PC-9 (cell line): ENCODE results near the gene ADGRB3. TPM values are rescaled to one million over a fixed set of nuclear protein-coding genes. Genes with fewer than 3 reads are reported as not detected.

Experiments used
- BruUV-seq: library from RNA; stranded (reverse); fragments of 400-500 nt; replicated peaks from 2 replicates; lab custom pipeline; 2021; lab: Mats Ljungman, UMichigan
- CTCF ChIA-PET: fragments of 300-600 bp; sonication (Branson Sonifier 250); formaldehyde crosslinking; loops from one replicate; lab custom pipeline; 2022; ENCODE audit warnings: antibody characterized with exemption; lab: Charles Lee
- POLR2A ChIA-PET: fragments of 300-600 bp; sonication (Branson Sonifier 250); formaldehyde crosslinking; loops from one replicate; lab custom pipeline; 2022; ENCODE audit warnings: antibody characterized with exemption; ENCODE audit not compliant: unreplicated experiment; lab: Charles Lee
- DNase-seq, 2 experiments: peaks; one replicate each; pipeline versions ENCODE4 v3.0.0 to v3.0.0-alpha.2; 2015 to 2022; ENCODE audit warnings: mixed read lengths in 1 of 2
- H2AFZ ChIP-seq: fragments of 200-600 bp; sonication (generic); 2 replicates; pipeline ENCODE4 v1.8.1; 2017; ENCODE audit warnings: antibody characterized with exemption
- H3F3A ChIP-seq: fragments of 200-600 bp; sonication (generic); 2 replicates; pipeline ENCODE4 v1.8.1; 2017; ENCODE audit warnings: antibody characterized with exemption, mild to moderate bottlenecking, low read depth; ENCODE audit not compliant: insufficient read depth
- H3K27ac ChIP-seq: fragments of 200-600 bp; sonication (generic); 2 replicates; pipeline ENCODE4 v1.6.1; 2016; ENCODE audit warnings: mixed run types
- H3K27me3 ChIP-seq: fragments of 200-600 bp; sonication (generic); 2 replicates; pipeline ENCODE4 v1.6.1; 2016; ENCODE audit warnings: low read depth, mixed run types; ENCODE audit not compliant: insufficient read depth
- H3K36me3 ChIP-seq: fragments of 200-600 bp; sonication (generic); 2 replicates; pipeline ENCODE4 v1.6.1; 2016; ENCODE audit warnings: low read depth, mixed run types
- H3K4me1 ChIP-seq: fragments of 200-600 bp; sonication (generic); replicated peaks from 2 replicates; pipeline ENCODE4 v1.6.1; 2016; ENCODE audit warnings: mixed run types; ENCODE audit not compliant: insufficient read depth
- H3K4me2 ChIP-seq: fragments of 200-600 bp; sonication (generic); 2 replicates; pipeline ENCODE4 v1.6.1; 2017; ENCODE audit warnings: mixed run types
- H3K4me3 ChIP-seq: fragments of 200-600 bp; sonication (generic); 2 replicates; pipeline ENCODE4 v1.6.1; 2016; ENCODE audit warnings: mixed run types
- H3K79me2 ChIP-seq: fragments of 200-600 bp; sonication (generic); 2 replicates; pipeline ENCODE4 v1.6.1; 2017; ENCODE audit warnings: low read depth, mixed run types
- H3K9me2 ChIP-seq: fragments of 200-600 bp; sonication (generic); 2 replicates; pipeline ENCODE4 v1.8.1; 2017; ENCODE audit warnings: mild to moderate bottlenecking; ENCODE audit not compliant: insufficient read depth
- H3K9me3 ChIP-seq: fragments of 200-600 bp; sonication (generic); 2 replicates; pipeline ENCODE4 v1.8.1; 2016; ENCODE audit warnings: low read depth; ENCODE audit not compliant: insufficient read depth
- H4K20me1 ChIP-seq: fragments of 200-600 bp; sonication (generic); 2 replicates; pipeline ENCODE4 v1.8.1; 2017; ENCODE audit not compliant: insufficient read depth
- CTCF ChIP-seq: fragments of 200-600 bp; sonication (generic); conservative IDR thresholded peaks from 2 replicates; pipeline ENCODE4 v1.6.1; 2017; ENCODE audit warnings: mixed run types, antibody characterized with exemption, mild to moderate bottlenecking, moderate library complexity
- EZH2 ChIP-seq: fragments of 200-600 bp; sonication (generic); IDR thresholded peaks from 2 replicates; pipeline ENCODE4 v1.8.0; 2017; ENCODE audit warnings: antibody characterized with exemption, low read depth
- intact Hi-C: fragments of 100-400 bp; cut with micrococcal nuclease; formaldehyde crosslinking; loops from one replicate; pipeline ENCODE4 v1.10.0; 2022; ENCODE audit not compliant: unreplicated experiment
- total RNA-seq: library from RNA; stranded (reverse); gene quantifications from 2 replicates; pipeline ENCODE4 v1.2.3, GENCODE V29; 2021

The ADGRB3 gene
- total RNA-seq, 1 experiment from 2014 or later = not detected

- Histone ChIP-seq H3K27ac (no peak overlapping the region), H3F3A (no peaks in the 10 kb centered on the region), H3K9me3 (no peaks in the 10 kb centered on the region), H3K9me2 (no peaks in the 10 kb centered on the region; the same call in 1 of the 2 replicates), H3K36me3 (no peaks in the 10 kb centered on the region), H2AFZ (no peak overlapping the region), H3K79me2 (no peaks in the 10 kb centered on the region), H3K4me3 (no peak overlapping the region), H3K4me1 (no peaks in the 10 kb centered on the region), H3K4me2 (no peak overlapping the region), H3K27me3 (no peaks in the 10 kb centered on the region), H4K20me1 (no peaks in the 10 kb centered on the region)
- BruUV-seq = no TSS peak
- intact Hi-C loops = no loop called here
- ChIA-PET POLR2A (interaction anchor here (0.7 kb wide), 1 partner anchor 1158 kb away, joined by 4 read pairs; no protein-coding TSS in a partner anchor), CTCF (no interaction called here)
- TF ChIP-seq CTCF = no peak
- TF ChIP-seq EZH2 = no peak
- no peak for DNase-seq
Observed at GRCh38 chr6:68728159-68728979, 93.3 kb downstream of the ADGRB3 start.

- Histone ChIP-seq H3F3A (no peaks in the 10 kb centered on the region), H2AFZ (no peak overlapping the region), H3K4me2 (no peak overlapping the region), H3K4me3 (no peak overlapping the region), H3K27ac (no peak overlapping the region), H3K27me3 (no peaks in the 10 kb centered on the region), H3K4me1 (no peaks in the 10 kb centered on the region), H3K9me3 (no peaks in the 10 kb centered on the region), H3K9me2 (peaks cover 4% of the 10 kb centered on the region; the same call in 1 of the 2 replicates), H3K36me3 (no peaks in the 10 kb centered on the region), H4K20me1 (no peaks in the 10 kb centered on the region), H3K79me2 (no peaks in the 10 kb centered on the region)
- TF ChIP-seq CTCF (no peak), EZH2 (no peak)
- intact Hi-C loops = no loop called here
- no peak for DNase-seq
- ChIA-PET POLR2A (no interaction called here), CTCF (no interaction called here)
- BruUV-seq = no TSS peak
Observed at GRCh38 chr6:68729377-68729903, 94.4 kb downstream of the ADGRB3 start.

DNA sequence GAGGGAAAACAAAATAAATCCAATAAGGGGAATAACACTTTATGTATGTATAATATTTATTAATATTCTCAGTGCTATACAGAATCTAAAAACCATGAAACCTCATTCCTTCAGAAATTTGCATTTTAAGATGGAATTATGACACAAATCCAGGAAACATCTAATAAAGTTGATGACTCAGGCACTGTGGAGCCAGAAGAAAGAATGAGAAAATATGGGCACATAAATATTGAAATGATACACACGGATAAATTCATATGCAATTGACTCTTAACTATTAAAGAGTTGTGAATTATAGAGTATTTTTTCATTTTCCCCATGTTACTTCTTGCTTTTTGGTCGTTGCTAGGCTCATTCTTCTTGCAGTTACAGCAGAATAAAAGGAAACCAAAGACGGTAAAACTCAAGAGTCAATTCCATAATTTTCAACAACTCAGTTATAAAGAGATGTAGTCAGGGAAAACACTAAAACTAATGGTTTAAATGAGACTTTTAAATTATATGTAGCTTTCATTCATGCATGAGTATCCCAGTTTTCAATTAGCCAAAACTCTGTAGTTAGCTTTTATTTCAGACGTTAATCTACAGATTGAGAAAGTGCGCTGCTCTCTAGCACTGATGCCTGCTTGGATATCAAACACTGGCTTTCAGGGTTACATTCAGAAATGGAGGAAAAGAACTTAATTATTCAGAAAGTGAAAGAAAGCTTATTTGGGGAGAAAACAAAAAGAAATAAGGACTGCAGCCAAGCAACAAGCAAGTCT, 95.4 kb downstream of the ADGRB3 start:
- DNase-seq = no peak
- no peaks in the 10 kb centered on the region for H3K27me3 ChIP-seq
- POLR2A ChIA-PET = no interaction called here
- H3K9me3 ChIP-seq = no peaks in the 10 kb centered on the region
- intact Hi-C loops = no loop called here
- H3K27ac ChIP-seq = no peak overlapping the region
- H2AFZ ChIP-seq = no peak overlapping the region
- H3K4me1 ChIP-seq = no peaks in the 10 kb centered on the region
- no peaks in the 10 kb centered on the region for H3F3A ChIP-seq
- no peaks in the 10 kb centered on the region for H4K20me1 ChIP-seq
- no peaks in the 10 kb centered on the region for H3K79me2 ChIP-seq
- no TSS peak for BruUV-seq
- CTCF ChIA-PET = no interaction called here
- no peaks in the 10 kb centered on the region for H3K36me3 ChIP-seq
- no peak for TF ChIP-seq EZH2
- TF ChIP-seq CTCF = no peak
- H3K9me2 ChIP-seq = peaks cover 4% of the 10 kb centered on the region; the same call in 1 of the 2 replicates
- H3K4me2 ChIP-seq = no peak overlapping the region
- no peak overlapping the region for H3K4me3 ChIP-seq
